Neural cell (in vitro differentiated cells): ENCODE results near the gene SLC29A2.
A peak's percentile ranks its signal among the peaks of the same experiment; 100 is the strongest.

Experiments
- CTCF ChIP-seq: fragments of 450-650 bp; IDR thresholded peaks from 2 replicates; pipeline ENCODE4 v1.5.1; 2014; ENCODE audit warnings: antibody characterized with exemption, mild to moderate bottlenecking, moderate library complexity; ENCODE audit not compliant: poor library complexity, severe bottlenecking
- EZH2 ChIP-seq: fragments of 200-600, 300-800 bp; shearing (Covaris generic), sonication (generic); IDR thresholded peaks from 2 replicates; pipeline ENCODE4 v1.6.1; 2014; ENCODE audit warnings: antibody characterized with exemption, low read length, borderline replicate concordance, mild to moderate bottlenecking; ENCODE audit not compliant: insufficient read depth, poor library complexity, severe bottlenecking
- MXI1 ChIP-seq: fragments of 450-650 bp; conservative IDR thresholded peaks from 2 replicates; pipeline ENCODE4 v1.6.1; 2014; ENCODE audit warnings: antibody characterized with exemption, mild to moderate bottlenecking; ENCODE audit not compliant: poor library complexity, severe bottlenecking
- REST ChIP-seq: IDR thresholded peaks from 2 replicates; pipeline ENCODE4 v1.6.1; 2012; ENCODE audit warnings: borderline replicate concordance
- SMC3 ChIP-seq: fragments of 450-650 bp; conservative IDR thresholded peaks from 2 replicates; pipeline ENCODE4 v1.6.1; 2014; ENCODE audit warnings: antibody characterized with exemption, mild to moderate bottlenecking, moderate library complexity; ENCODE audit not compliant: poor library complexity
- TAF1 ChIP-seq: IDR thresholded peaks from 2 replicates; pipeline ENCODE4 v1.6.1; 2012; ENCODE audit warnings: low read depth

- TF ChIP-seq SMC3 (peak; percentile 60), REST (peak; percentile 93), TAF1 (no peak), EZH2 (no peak), MXI1 (no peak), CTCF (peak; percentile 76)
Observed at GRCh38 chr11:66418168-66418985, 46.8 kb upstream of the SLC29A2 start.
